ENCODE measurements around the gene PAGE2B.
"Not testable (repeated sequence)": the region's sequence is repeated elsewhere in the genome, so short reads cannot be mapped to it uniquely, and the experiment has no call there.

PAGE2B gene

DNA sequence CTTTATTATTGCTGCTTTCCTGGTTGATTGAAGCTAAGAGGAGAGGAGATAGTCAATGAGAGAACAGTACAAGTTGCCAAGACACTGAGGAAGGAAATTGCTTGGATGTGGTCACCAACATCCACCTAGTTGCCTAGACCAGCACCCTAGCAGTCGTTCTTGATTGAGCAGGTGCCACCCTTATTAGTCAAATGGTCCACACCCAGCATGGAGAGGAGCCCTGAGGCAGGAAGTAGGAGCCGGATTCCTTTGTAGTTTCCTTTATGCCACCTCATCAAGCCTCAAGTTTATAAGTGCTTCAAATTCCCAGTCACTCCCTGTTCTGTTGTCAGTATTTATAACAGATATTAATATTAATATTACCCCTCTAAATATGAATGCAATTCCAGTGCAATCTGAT, 33.1 kb downstream of the PAGE2B start:
- DNase-seq (ENCODE audit: extremely low read depth in 1 of 2, low read depth in 1 of 2): no peak

GRCh38 chrX:55109306-55109705, 34.5 kb downstream of the PAGE2B start:
- no peak for DNase-seq (ENCODE audit: extremely low read depth in 1 of 2, low read depth in 1 of 2)

- DNase-seq (ENCODE audit: extremely low read depth in 1 of 2, low read depth in 1 of 2): no peak
These were observed 36.9 kb downstream of the PAGE2B start for GRCh38 chrX:55111578-55112254.

DNA sequence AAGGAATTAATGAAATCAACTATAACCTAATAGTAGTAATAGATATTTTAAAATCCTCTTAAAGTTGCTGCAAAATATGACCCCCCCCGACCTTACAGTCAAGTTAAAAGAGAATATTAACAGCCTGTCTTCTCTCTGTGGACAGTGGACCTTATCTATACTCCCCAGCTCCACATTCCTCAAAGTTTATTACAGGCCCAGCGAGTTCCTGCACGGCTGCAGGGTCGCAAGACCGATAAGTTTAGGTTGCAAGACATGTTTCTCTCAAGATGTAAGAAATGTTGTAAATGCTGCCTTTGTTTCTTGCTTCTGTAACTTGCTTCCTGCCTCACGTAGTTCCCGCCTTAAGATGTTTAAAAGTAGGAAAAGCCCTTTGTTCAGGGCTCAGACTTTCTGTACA, 41.8 kb downstream of the PAGE2B start:
- DNase-seq (ENCODE audit: extremely low read depth in 1 of 2, low read depth in 1 of 2): not testable (repeated sequence)

DNA sequence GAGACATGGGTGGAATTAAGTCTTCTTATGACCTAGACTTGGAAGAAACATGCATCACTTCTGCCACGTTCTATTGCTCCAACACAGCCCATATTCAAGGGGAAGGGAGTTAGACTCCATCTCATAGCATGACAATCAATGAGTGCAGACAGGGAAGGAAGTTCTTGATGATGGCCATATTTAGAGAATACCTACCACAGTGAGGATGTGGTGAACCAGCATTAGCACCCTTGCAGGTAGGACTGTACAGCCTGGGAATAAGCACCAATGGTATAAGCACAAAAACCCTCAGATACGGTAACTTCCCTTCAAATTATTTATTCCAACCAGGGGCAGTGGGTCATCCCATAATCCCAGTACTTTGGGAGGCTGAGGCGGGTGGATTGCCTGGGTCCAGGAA, 43.7 kb downstream of the PAGE2B start:
- no peak for DNase-seq (ENCODE audit: extremely low read depth in 1 of 2, low read depth in 1 of 2)

DNA sequence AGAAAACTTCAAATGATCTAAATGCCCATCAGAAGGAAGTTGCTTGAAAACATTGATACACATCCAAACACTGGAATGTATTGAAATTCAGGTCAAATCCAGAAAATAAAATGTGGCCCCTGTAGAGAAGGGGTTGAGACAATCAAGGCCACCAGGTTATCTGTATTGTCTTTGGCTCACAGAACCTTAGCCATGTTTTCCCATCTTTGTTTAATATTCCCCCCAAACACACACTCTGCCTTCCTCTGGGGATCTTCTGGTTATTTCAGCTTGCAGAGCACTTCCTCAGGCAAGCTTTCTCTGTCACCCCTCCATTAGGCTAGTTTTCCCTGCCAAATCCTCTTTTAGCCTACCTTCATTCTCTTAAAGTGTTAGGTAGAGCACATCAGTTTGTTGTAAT, 44.4 kb downstream of the PAGE2B start:
- DNase-seq (ENCODE audit: extremely low read depth in 1 of 2, low read depth in 1 of 2): no peak

GRCh38 chrX:55119712-55120111, 44.9 kb downstream of the PAGE2B start:
- no peak for DNase-seq (ENCODE audit: extremely low read depth in 1 of 2, low read depth in 1 of 2)

- DNase-seq (ENCODE audit: extremely low read depth in 1 of 2, low read depth in 1 of 2): no peak
These were observed 46.0 kb downstream of the PAGE2B start for GRCh38 chrX:55120761-55121358.

- no peak for DNase-seq (ENCODE audit: extremely low read depth in 1 of 2, low read depth in 1 of 2)
These were observed 49.1 kb downstream of the PAGE2B start for GRCh38 chrX:55123900-55124299.

DNA sequence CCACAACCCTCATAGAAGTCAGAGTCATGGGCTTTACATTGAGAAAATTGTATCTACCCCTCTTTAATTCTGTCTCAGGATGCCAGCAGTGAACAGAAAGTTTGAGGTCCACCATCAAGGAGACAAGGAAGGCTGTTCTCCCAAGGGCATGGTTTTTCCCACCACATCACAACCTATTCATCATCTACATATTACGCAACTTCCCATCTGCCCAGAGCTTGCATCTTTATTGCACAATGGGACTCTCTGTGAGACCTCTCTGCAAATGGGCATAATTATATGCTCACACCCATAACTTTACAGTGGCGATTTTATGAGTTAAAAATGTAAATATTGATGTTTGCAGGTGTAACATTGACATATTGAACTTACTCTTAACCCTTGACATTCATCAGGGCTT, 52.9 kb downstream of the PAGE2B start:
- no peak for DNase-seq (ENCODE audit: extremely low read depth in 1 of 2, low read depth in 1 of 2)
